Endothelial cell of umbilical vein (primary cell): Measurements from ENCODE around the gene BABAM1. TPM values are rescaled to one million over a fixed set of nuclear protein-coding genes. Genes with fewer than 3 reads are reported as not detected.

Experiments used
- BruUV-seq: library from RNA; stranded (reverse); fragments of 400-500 nt; replicated peaks from 2 replicates; lab custom pipeline; 2021; lab: Mats Ljungman, UMichigan
- CTCF ChIA-PET: fragments of 300-600, 350-600 bp; sonication (Branson Sonifier 250); formaldehyde crosslinking; loops from one replicate; lab custom pipeline; 2021; ENCODE audit warnings: antibody characterized with exemption, inconsistent platforms; lab: Charles Lee
- POLR2A ChIA-PET: fragments of 300-600, 350-600 bp; sonication (Branson Sonifier 250); formaldehyde crosslinking; loops from one replicate; lab custom pipeline; 2021; ENCODE audit warnings: antibody characterized with exemption, inconsistent platforms; lab: Charles Lee
- DNase-seq: peaks from one replicate; pipeline ENCODE4 v3.0.0-alpha.2; 2011; ENCODE audit warnings: low read depth, low spot score
- FAIRE-seq: peaks from 2 replicates; lab custom pipeline; 2011; peaks lifted over from hg19 to GRCh38; lab: Jason Lieb, UNC
- H2AFZ ChIP-seq: 2 replicates; pipeline ENCODE4 v1.6.0; 2012; ENCODE audit warnings: low read depth, low read length, control low read depth, inconsistent platforms
- H3K27ac ChIP-seq: 2 replicates; pipeline ENCODE4 v1.5.1; 2011; ENCODE audit warnings: low read depth, mild to moderate bottlenecking, control low read depth, low read length, moderate library complexity; ENCODE audit not compliant: insufficient read depth
- H3K27me3 ChIP-seq, 2 experiments: 2 replicates each; pipeline versions ENCODE4 v1.6.0 to v1.6.1; 2011; ENCODE audit warnings: low read length in 2 of 2, mixed read lengths in 1 of 2; ENCODE audit not compliant: control insufficient read depth in 2 of 2, insufficient read depth in 2 of 2
- H3K36me3 ChIP-seq, 2 experiments: 2 replicates in 1 of 2; 3 replicates in 1 of 2; pipeline ENCODE4 v1.5.1; 2011; ENCODE audit warnings: low read length in 2 of 2, mild to moderate bottlenecking in 1 of 2, moderate library complexity in 1 of 2; ENCODE audit not compliant: control insufficient read depth in 2 of 2, insufficient read depth in 2 of 2; ENCODE audit errors: extremely low read depth in 1 of 2
- H3K4me1 ChIP-seq: 3 replicates; pipeline ENCODE4 v1.5.1; 2011; ENCODE audit warnings: mild to moderate bottlenecking, low read length; ENCODE audit not compliant: control insufficient read depth, insufficient read depth; ENCODE audit errors: extremely low read depth
- H3K4me2 ChIP-seq: 2 replicates; pipeline ENCODE4 v1.6.1; 2011; ENCODE audit warnings: low read length, control low read depth, mixed read lengths; ENCODE audit not compliant: insufficient read depth
- H3K4me3 ChIP-seq, 3 experiments: fragments of 200-600 bp in 1 of 3; sonication (generic), shearing (Covaris generic) in 1 of 3; replicated peaks in 1 of 3; 2 replicates each; pipeline ENCODE4 v1.5.1; 2011 to 2016; ENCODE audit warnings: control low read depth in 3 of 3, low read length in 3 of 3, mild to moderate bottlenecking in 2 of 3, inconsistent platforms in 1 of 3, low read depth in 1 of 3, moderate library complexity in 1 of 3; ENCODE audit not compliant: insufficient read depth in 1 of 3
- H3K79me2 ChIP-seq: 2 replicates; pipeline ENCODE4 v1.6.0; 2012; ENCODE audit warnings: low read length, inconsistent platforms; ENCODE audit not compliant: control insufficient read depth, insufficient read depth
- H3K9ac ChIP-seq: replicated peaks from 2 replicates; pipeline ENCODE3; 2011; ENCODE audit warnings: low read length, control low read depth; ENCODE audit not compliant: insufficient read depth; ENCODE audit errors: extremely low read depth
- H3K9me1 ChIP-seq: replicated peaks from 3 replicates; pipeline ENCODE4 v1.6.0; 2011; ENCODE audit warnings: mild to moderate bottlenecking, low read length; ENCODE audit not compliant: control insufficient read depth, insufficient read depth; ENCODE audit errors: extremely low read depth
- H3K9me3 ChIP-seq: replicated peaks from 2 replicates; pipeline ENCODE4 v1.5.1; 2012; ENCODE audit warnings: low read length, inconsistent platforms; ENCODE audit not compliant: control insufficient read depth, insufficient read depth
- H4K20me1 ChIP-seq: replicated peaks from 2 replicates; pipeline ENCODE3; 2011; ENCODE audit warnings: mild to moderate bottlenecking, low read length; ENCODE audit not compliant: control insufficient read depth, insufficient read depth; ENCODE audit errors: extremely low read depth
- JUN ChIP-seq: IDR thresholded peaks from 2 replicates; pipeline ENCODE4 v1.6.1; 2011; ENCODE audit warnings: borderline replicate concordance, low read depth; ENCODE audit not compliant: insufficient read length, insufficient read depth
- MYC ChIP-seq: IDR thresholded peaks from one replicate; pipeline ENCODE4 v1.6.1; 2011; ENCODE audit warnings: mild to moderate bottlenecking, low read depth, low read length
- POLR2AphosphoS5 ChIP-seq: IDR thresholded peaks from 2 replicates; pipeline ENCODE4 v1.6.1; 2012; ENCODE audit warnings: low read depth, mild to moderate bottlenecking, control low read depth, low read length, moderate library complexity; ENCODE audit not compliant: insufficient read depth
- dilution Hi-C: fragments of 300-500 bp; cut with MboI; formaldehyde crosslinking; loops from one replicate; pipeline ENCODE4 v1.15.0; 2019; ENCODE audit warnings: low sequenced_read_pairs; ENCODE audit not compliant: extremely low pct_ligation_motif_present
- intact Hi-C: fragments of 100-400 bp; cut with micrococcal nuclease; formaldehyde crosslinking; loops from one replicate; pipeline ENCODE4 v1.10.0; 2022
- polyA plus RNA-seq, 4 experiments: library from polyadenylated mRNA; depleted of rRNA in 3 of 4; stranded (reverse) in 3 of 4; unstranded in 1 of 4; fragments of >200 nt; gene quantifications; 2 replicates each; pipeline versions ENCODE4 v1.2.1 to v1.2.3, GENCODE V29; 2011 to 2012; ENCODE audit warnings: missing spikeins in 1 of 4
- total RNA-seq: library from RNA; stranded (reverse); gene quantifications from 2 replicates; pipeline ENCODE4 v1.2.3, GENCODE V29; 2021
- TF ChIP-seq, protein P1 (sequence below): IDR thresholded peaks from 2 replicates; pipeline ENCODE4 v1.6.1; 2011; ENCODE audit not compliant: insufficient read depth, insufficient read length
- TF ChIP-seq, protein P2 (sequence below), 2 donors: IDR thresholded peaks; 1 replicate in 1 of 2; 2 replicates in 1 of 2; pipeline ENCODE4 v1.5.1; 2011; ENCODE audit warnings: low read length in 2 of 2, mild to moderate bottlenecking in 2 of 2, moderate library complexity in 2 of 2, control low read depth in 1 of 2, inconsistent platforms in 1 of 2, low read depth in 1 of 2; ENCODE audit not compliant: insufficient read depth in 1 of 2; ENCODE audit errors: extremely low read depth in 1 of 2

BABAM1 gene
- total and polyA plus RNA-seq, 2 donors (not counting 3 experiments of a cell fraction or from before 2014, with no cell fraction given), result 118 to 140 TPM

DNA sequence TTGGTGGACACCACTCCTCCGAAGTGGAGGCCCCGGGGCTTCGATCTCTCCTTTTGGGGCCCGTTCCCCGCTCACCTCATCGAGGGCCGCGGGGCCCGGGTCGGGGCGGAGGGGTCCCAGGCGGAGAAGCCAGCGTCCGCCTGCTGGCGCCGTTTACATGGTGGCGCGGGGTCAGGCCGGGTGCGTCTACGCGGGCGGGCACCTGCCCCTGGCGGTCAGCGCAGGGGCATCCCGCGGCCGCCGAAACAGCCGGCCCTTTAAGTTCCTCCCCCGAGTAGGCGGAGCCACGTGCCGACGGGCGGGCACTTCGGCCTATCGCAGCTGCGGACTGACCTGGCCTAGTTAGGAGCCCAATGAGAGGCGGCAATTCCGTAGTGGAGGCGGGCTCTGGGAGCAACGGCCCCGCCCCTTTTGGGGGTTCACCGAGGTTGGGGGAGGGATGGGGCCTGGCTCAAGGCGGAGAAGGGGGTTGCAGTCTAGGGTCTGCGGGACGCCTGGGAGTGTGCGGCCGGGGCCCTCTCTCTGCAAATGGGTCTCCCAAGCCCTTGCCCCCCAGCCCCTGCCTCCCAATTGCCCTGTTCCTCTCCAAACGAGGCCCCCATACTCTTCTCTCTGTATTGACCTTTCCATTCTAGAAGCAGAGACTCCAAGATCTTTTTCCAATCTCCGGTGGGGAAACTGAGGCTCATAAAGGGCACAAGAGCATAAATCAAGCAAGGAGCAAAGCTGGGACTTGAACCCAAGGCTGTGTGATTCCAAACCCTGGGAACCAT is 36.1 kb downstream of the BABAM1 start, which contains the start of gene ABHD8:
Gene ABHD8, minus strand, starts transcription at position 259 of the 773 bp plus-strand sequence. CDS start 1,809 bp downstream, outside the sequence.
- no peak within 1 kb of the TSS for H3K9ac ChIP-seq
- CTCF ChIA-PET, result interaction anchor here (1.3 to 3.3 kb wide), 2 partner anchors 10 to 88 kb away, joined by 6 to 70 read pairs; no protein-coding TSS in a partner anchor

More for the DNA sequence above, 36.1 kb downstream of the BABAM1 start, which contains the start of gene ABHD8:
- Histone ChIP-seq H3K36me3 (no peaks in the 10 kb centered on the region), H3K9me3 (no peaks in the 10 kb centered on the region), H3K9me1 (no peaks in the 10 kb centered on the region), H4K20me1 (no peaks in the 10 kb centered on the region), H3K27me3 (no peaks in the 10 kb centered on the region), H3K79me2 (no peaks in the 10 kb centered on the region), H3K4me1 (peaks cover 9% of the 10 kb centered on the region), H2AFZ (peak within 1 kb of the TSS; percentile 67), H3K4me3 (peak within 1 kb of the TSS; percentile 31 to 46 (median 36)), H3K27ac (no peak within 1 kb of the TSS), H3K4me2 (peak within 1 kb of the TSS; percentile 42)
- TF ChIP-seq, protein P1, sequence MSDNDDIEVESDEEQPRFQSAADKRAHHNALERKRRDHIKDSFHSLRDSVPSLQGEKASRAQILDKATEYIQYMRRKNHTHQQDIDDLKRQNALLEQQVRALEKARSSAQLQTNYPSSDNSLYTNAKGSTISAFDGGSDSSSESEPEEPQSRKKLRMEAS, result peak; percentile 73
- no peak for TF ChIP-seq MYC
- no peak for TF ChIP-seq JUN
- peak; percentile 59 for TF ChIP-seq POLR2AphosphoS5
- TF ChIP-seq, protein P2, sequence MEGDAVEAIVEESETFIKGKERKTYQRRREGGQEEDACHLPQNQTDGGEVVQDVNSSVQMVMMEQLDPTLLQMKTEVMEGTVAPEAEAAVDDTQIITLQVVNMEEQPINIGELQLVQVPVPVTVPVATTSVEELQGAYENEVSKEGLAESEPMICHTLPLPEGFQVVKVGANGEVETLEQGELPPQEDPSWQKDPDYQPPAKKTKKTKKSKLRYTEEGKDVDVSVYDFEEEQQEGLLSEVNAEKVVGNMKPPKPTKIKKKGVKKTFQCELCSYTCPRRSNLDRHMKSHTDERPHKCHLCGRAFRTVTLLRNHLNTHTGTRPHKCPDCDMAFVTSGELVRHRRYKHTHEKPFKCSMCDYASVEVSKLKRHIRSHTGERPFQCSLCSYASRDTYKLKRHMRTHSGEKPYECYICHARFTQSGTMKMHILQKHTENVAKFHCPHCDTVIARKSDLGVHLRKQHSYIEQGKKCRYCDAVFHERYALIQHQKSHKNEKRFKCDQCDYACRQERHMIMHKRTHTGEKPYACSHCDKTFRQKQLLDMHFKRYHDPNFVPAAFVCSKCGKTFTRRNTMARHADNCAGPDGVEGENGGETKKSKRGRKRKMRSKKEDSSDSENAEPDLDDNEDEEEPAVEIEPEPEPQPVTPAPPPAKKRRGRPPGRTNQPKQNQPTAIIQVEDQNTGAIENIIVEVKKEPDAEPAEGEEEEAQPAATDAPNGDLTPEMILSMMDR (IDR thresholded peaks at IDR 0.05; ENCODE audit: extremely low read depth in 1 of 2, insufficient read depth in 1 of 2, low read depth in 1 of 2, low read length in 2 of 2), result peak; percentile 58 to 72
- dilution Hi-C loops (no loop called here), intact Hi-C loops (no loop called here)
- FAIRE-seq (peak; percentile 98), DNase-seq (peak; percentile 96)
- no TSS peak for BruUV-seq
- POLR2A ChIA-PET, result no interaction called here
